ENCODE measurements around the gene MOCS1. TPM values are rescaled to one million over a fixed set of nuclear protein-coding genes. Genes with fewer than 3 reads are reported as not detected.

MOCS1 gene
- total RNA-seq, 2 donors from 2014 or later, result 18.7 to 28.0 TPM

DNA sequence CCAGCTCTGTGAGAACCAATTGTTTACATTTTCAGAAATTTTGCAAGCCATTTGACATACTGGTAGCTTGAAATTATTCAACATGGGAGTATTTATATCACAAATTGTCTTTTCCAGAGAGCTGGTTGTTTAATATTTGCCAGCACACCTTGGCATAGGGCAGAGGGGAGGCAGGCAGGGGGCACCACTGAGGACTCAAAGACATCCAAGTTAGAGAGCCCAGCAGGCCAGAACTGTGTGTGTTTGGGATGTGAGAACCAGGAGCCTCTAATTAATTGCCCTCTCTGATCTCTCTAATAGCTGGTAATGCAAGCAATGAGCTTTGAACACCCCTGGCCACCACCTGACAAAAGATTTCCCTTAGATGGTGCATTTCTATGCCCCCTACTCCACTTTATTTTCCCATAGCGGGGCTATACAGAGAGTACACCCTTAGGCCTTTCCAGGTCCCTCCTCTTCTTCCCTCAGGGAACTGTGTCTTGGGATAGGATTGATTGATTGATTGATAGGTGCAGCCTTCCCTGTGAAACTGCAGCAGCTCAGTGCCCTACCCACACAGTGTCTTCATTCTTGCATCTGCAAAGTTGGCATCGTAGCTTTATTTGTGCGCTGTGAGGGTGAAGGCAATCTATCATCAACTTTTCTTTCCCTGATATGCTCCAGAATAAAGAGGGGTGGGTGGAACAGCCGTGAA is 29.2 kb downstream of the MOCS1 start:
- peaks cover 17% of the 10 kb centered on the region for H3K36me3 ChIP-seq
- no peak for DNase-seq (ENCODE audit: low spot score)
- no peaks in the 10 kb centered on the region for H3K9me3 ChIP-seq
- H3K27me3 ChIP-seq, result no peaks in the 10 kb centered on the region
- H3K4me1 ChIP-seq, result no peaks in the 10 kb centered on the region
- H3K27ac ChIP-seq, result no peak overlapping the region
- H3K4me3 ChIP-seq, result no peak overlapping the region
- TF ChIP-seq CTCF (IDR thresholded peaks at IDR 0.05), result no peak

DNA sequence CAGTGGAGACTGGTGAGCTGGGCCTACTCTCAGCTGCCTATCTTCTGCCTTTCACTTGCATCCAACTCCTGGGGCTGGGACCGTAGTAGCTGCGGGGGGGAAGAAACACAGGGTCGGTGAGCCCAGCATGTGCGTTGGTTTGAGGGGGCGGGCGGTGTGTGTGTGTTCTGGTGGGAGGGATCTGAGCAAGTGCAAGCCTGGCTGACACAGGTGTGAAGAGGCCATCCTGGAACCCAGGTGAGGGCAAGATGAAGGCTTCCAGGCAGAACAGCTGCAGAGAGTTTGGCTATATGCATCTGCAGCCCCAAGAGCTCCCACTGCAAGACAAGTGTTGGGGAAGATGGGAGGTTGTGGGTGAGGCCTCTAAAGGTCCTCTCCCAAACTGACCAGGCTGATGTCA is 30.6 kb downstream of the MOCS1 start:
- Histone ChIP-seq H3K27ac (no peak overlapping the region), H3K36me3 (peaks cover 10% of the 10 kb centered on the region), H3K4me1 (no peaks in the 10 kb centered on the region), H3K9me3 (no peaks in the 10 kb centered on the region), H3K27me3 (no peaks in the 10 kb centered on the region), H3K4me3 (no peak overlapping the region)
- TF ChIP-seq CTCF (IDR thresholded peaks at IDR 0.05), result no peak
- no peak for DNase-seq (ENCODE audit: low spot score)

GRCh38 chr6:39902786-39903465 is 31.3 kb downstream of the MOCS1 start:
- Histone ChIP-seq H3K27me3 (no peaks in the 10 kb centered on the region), H3K36me3 (peaks cover 15% of the 10 kb centered on the region), H3K9me3 (no peaks in the 10 kb centered on the region), H3K4me1 (no peaks in the 10 kb centered on the region), H3K4me3 (no peak overlapping the region), H3K27ac (no peak overlapping the region)
- no peak for DNase-seq (ENCODE audit: low spot score)
- TF ChIP-seq CTCF (IDR thresholded peaks at IDR 0.05), result no peak

DNA sequence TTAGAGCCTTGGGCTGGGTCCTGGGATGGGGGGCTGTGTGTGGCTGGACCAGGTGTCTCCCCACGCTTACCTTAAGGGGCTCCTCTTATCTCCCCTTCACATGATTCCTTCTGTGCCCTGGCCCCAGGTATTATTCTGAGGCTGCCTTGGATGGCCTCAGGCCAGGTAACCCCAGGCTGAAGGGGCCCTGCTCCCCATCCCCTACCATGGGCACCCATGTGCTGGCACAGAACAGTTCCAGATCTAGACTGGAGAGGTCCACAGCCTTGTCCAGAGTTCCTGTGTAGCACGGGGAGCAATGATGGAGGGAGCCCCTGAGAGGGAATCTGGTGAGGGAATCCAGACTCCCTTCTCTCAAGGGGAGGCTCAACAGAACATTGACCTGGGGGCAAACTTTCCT is 32.1 kb downstream of the MOCS1 start:
- Histone ChIP-seq H3K4me3 (no peak overlapping the region), H3K27ac (no peak overlapping the region), H3K9me3 (no peaks in the 10 kb centered on the region), H3K27me3 (no peaks in the 10 kb centered on the region), H3K4me1 (no peaks in the 10 kb centered on the region), H3K36me3 (peaks cover 16% of the 10 kb centered on the region)
- TF ChIP-seq CTCF (IDR thresholded peaks at IDR 0.05), result no peak
- DNase-seq (ENCODE audit: low spot score), result no peak

GRCh38 chr6:39901670-39902069 is 32.6 kb downstream of the MOCS1 start:
- H3K9me3 ChIP-seq, result no peaks in the 10 kb centered on the region
- H3K4me1 ChIP-seq, result no peaks in the 10 kb centered on the region
- H3K36me3 ChIP-seq, result peaks cover 12% of the 10 kb centered on the region
- no peak overlapping the region for H3K4me3 ChIP-seq
- no peaks in the 10 kb centered on the region for H3K27me3 ChIP-seq
- no peak for DNase-seq (ENCODE audit: low spot score)
- no peak for TF ChIP-seq CTCF (IDR thresholded peaks at IDR 0.05)
- H3K27ac ChIP-seq, result no peak overlapping the region
